ENCODE measurements around the gene NUDT3. TPM values are rescaled to one million over a fixed set of nuclear protein-coding genes. Genes with fewer than 3 reads are reported as not detected.
"Not testable (repeated sequence)": the region's sequence is repeated elsewhere in the genome, so short reads cannot be mapped to it uniquely, and the experiment has no call there.

Gene NUDT3
- polyA plus RNA-seq, 1 of the 3 experiments (the other 2 are of a cell fraction), result 11.9 TPM

DNA sequence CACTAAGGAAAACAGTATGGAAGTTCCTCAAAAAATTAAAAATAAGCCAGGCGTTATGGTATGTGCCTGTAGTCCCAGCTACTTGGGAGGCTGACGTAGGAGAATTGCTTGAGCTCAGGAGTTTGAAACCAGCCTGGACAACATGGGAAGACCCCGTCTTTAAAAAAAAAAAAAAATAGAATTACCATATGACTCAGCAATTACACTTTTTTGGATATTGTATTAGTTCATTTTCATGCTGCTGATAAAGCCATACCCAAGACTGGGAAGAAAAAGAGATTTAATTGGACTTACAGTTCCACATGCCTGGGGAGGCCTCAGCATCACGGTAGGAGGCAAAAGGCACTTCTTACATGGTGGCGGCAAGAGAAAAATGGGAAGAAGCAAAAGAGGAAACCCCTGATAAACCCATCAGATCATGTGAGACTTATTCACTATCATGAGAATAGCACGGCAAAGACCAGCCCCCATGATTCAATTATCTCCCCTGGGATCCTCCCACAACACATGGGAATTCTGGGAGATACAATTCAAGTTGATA is 132.9 kb downstream of the NUDT3 start (continued):
- TF ChIP-seq, protein P1, sequence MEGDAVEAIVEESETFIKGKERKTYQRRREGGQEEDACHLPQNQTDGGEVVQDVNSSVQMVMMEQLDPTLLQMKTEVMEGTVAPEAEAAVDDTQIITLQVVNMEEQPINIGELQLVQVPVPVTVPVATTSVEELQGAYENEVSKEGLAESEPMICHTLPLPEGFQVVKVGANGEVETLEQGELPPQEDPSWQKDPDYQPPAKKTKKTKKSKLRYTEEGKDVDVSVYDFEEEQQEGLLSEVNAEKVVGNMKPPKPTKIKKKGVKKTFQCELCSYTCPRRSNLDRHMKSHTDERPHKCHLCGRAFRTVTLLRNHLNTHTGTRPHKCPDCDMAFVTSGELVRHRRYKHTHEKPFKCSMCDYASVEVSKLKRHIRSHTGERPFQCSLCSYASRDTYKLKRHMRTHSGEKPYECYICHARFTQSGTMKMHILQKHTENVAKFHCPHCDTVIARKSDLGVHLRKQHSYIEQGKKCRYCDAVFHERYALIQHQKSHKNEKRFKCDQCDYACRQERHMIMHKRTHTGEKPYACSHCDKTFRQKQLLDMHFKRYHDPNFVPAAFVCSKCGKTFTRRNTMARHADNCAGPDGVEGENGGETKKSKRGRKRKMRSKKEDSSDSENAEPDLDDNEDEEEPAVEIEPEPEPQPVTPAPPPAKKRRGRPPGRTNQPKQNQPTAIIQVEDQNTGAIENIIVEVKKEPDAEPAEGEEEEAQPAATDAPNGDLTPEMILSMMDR (IDR thresholded peaks at IDR 0.05), result no peak
- TF ChIP-seq REST (IDR thresholded peaks at IDR 0.05; ENCODE audit: low read depth, low read length) (no peak), MEF2A (IDR thresholded peaks at IDR 0.05; ENCODE audit: borderline replicate concordance, low read depth) (no peak), POLR2AphosphoS5 (IDR thresholded peaks at IDR 0.05; ENCODE audit: low read depth, low read length) (no peak), FOXM1 (IDR thresholded peaks at IDR 0.05; ENCODE audit: low read depth) (no peak), TCF12 (IDR thresholded peaks at IDR 0.05) (no peak)

DNA sequence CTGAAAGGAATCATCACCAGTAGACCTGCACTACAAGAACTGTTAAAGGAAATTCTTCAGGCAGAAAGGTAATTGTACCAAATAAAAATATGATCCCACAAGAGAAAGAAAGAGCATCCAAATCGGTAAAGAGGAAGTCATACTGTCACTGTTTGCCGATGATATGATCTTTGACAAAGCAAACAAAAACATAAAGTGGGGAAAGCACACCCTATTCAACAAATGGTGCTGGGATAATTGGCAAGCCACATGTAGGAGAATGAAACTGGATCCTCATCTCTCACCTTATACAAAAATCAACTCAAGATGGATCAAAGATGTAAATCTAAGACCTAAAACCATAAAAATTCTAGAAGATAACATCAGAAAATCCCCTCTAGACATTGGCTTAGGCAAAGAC is 140.1 kb downstream of the NUDT3 start:
- H3K9me2 ChIP-seq; H2AFZ ChIP-seq (ENCODE audit: low read depth); DNase-seq; H3F3A ChIP-seq (replicated peaks; ENCODE audit: insufficient read depth); H3K4me2 ChIP-seq; H3K4me1 ChIP-seq (ENCODE audit: control insufficient read depth in 1 of 2, insufficient read depth in 2 of 2, low read depth in 1 of 2, low read length in 1 of 2); H3K27ac ChIP-seq (ENCODE audit: low read depth in 2 of 2, low read length in 1 of 2); H3K4me3 ChIP-seq (ENCODE audit: low read depth in 2 of 2, low read length in 1 of 2); H4K20me1 ChIP-seq (ENCODE audit: insufficient read depth); H3K27me3 ChIP-seq (ENCODE audit: insufficient read depth); H3K9me3 ChIP-seq; CTCF ChIA-PET; POLR2A ChIA-PET; H3K9ac ChIP-seq; H3K36me3 ChIP-seq (replicated peaks in 1 of 2; ENCODE audit: control insufficient read depth in 1 of 2, insufficient read depth in 2 of 2, low read length in 1 of 2): not testable (repeated sequence)
- H3K79me2 ChIP-seq (ENCODE audit: insufficient read depth), result peaks cover 18% of the 10 kb centered on the region; the same call in 1 of the 2 replicates
- 32% methylated on average over 2 of the region's 2 CpGs for WGBS (ENCODE audit: low lambda C conversion rate)

DNA sequence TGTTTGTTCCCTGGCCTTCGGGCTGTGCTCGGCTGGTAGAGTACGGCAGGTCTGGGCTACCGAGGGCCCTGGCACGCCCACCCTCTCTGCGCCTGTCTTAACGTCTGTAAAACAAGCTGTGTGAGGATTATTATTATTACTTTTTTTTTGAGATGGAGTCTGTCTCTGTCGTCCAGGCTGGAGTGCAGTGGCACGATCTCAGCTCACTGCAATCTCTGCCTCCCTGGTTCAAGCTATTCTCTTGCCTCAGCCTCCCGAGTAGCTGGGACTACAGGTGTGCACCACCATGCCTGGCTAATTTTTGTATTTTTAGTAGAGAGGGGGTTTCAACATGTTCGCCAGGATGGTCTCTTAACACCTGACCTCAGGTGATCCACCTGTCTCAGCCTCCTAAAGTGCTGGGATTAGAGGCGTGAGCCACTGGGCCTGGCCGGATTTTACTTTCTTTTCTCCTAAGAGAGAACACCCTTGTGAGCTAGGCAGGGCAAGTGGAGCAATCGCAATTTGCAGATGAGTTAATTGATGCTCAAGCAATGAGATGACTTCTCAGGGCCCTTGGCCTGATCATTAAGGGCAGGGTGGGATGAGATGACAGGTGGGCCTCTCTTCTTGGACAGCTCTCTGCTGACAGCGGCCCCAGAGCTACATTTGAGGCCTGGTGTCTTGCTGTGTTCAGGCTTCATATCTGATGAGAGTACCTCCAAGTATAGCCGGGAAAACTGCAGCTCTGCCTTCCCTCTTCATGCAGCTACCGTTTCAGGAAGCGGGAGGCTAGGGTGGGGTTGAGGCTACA is 142.8 kb downstream of the NUDT3 start:
- CTCF ChIA-PET, result interaction anchor here (0.6 to 5.6 kb wide), 41 partner anchors 8 to 451 kb away, joined by 3 to 56 read pairs (median 4); partner anchors contain the start of genes HMGA1, NUDT3 and RPS10
- DNase-seq, result no peak
- TF ChIP-seq ELF1 (IDR thresholded peaks at IDR 0.05), result no peak
- TF ChIP-seq TCF12 (IDR thresholded peaks at IDR 0.05), result no peak
- no peak for TF ChIP-seq GABPA (IDR thresholded peaks at IDR 0.05; ENCODE audit: low read depth)
- TF ChIP-seq CHD2 (IDR thresholded peaks at IDR 0.05; ENCODE audit: low read length, partially characterized antibody), result no peak
- no peak for TF ChIP-seq POLR2AphosphoS5 (IDR thresholded peaks at IDR 0.05; ENCODE audit: low read depth, low read length)
- no peak for TF ChIP-seq FOXJ3 (CRISPR knock-in tag; IDR thresholded peaks at IDR 0.05)
- TF ChIP-seq, protein P2, sequence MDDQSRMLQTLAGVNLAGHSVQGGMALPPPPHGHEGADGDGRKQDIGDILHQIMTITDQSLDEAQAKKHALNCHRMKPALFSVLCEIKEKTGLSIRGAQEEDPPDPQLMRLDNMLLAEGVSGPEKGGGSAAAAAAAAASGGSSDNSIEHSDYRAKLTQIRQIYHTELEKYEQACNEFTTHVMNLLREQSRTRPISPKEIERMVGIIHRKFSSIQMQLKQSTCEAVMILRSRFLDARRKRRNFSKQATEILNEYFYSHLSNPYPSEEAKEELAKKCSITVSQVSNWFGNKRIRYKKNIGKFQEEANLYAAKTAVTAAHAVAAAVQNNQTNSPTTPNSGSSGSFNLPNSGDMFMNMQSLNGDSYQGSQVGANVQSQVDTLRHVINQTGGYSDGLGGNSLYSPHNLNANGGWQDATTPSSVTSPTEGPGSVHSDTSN (IDR thresholded peaks at IDR 0.05), result no peak
- no peak for TF ChIP-seq IRF3 (IDR thresholded peaks at IDR 0.05; ENCODE audit: low read depth, low read length)
- TF ChIP-seq, protein P3, sequence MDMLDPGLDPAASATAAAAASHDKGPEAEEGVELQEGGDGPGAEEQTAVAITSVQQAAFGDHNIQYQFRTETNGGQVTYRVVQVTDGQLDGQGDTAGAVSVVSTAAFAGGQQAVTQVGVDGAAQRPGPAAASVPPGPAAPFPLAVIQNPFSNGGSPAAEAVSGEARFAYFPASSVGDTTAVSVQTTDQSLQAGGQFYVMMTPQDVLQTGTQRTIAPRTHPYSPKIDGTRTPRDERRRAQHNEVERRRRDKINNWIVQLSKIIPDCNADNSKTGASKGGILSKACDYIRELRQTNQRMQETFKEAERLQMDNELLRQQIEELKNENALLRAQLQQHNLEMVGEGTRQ (IDR thresholded peaks at IDR 0.05; ENCODE audit: borderline replicate concordance, low read depth, low read length), result no peak
- no peak for TF ChIP-seq RCOR1 (IDR thresholded peaks at IDR 0.05; ENCODE audit: low read length)
- TF ChIP-seq MAX (IDR thresholded peaks at IDR 0.05; ENCODE audit: low read depth), result no peak

More for the DNA sequence above, 142.8 kb downstream of the NUDT3 start:
- Histone ChIP-seq H3K9me2 (no peaks in the 10 kb centered on the region), H3K27ac (ENCODE audit: low read depth in 2 of 2, low read length in 1 of 2) (peak overlapping the region; percentile 54 to 78; a peak in 2 of 4 replicates), H3K79me2 (ENCODE audit: insufficient read depth) (peaks cover 28% of the 10 kb centered on the region), H2AFZ (ENCODE audit: low read depth) (peak overlapping the region; percentile 80), H3F3A (replicated peaks; ENCODE audit: insufficient read depth) (peaks cover 16% of the 10 kb centered on the region), H3K4me1 (ENCODE audit: control insufficient read depth in 1 of 2, insufficient read depth in 2 of 2, low read depth in 1 of 2, low read length in 1 of 2) (peaks cover 19 to 21% of the 10 kb centered on the region in 2 experiments; a peak in 3 of 4 replicates), H4K20me1 (ENCODE audit: insufficient read depth) (no peaks in the 10 kb centered on the region), H3K9me3 (no peaks in the 10 kb centered on the region), H3K36me3 (replicated peaks in 1 of 2; ENCODE audit: control insufficient read depth in 1 of 2, insufficient read depth in 2 of 2, low read length in 1 of 2) (no peaks in the 10 kb centered on the region), H3K9ac (peak overlapping the region; percentile 72), H3K4me2 (peak overlapping the region; percentile 76), H3K27me3 (ENCODE audit: insufficient read depth) (no peaks in the 10 kb centered on the region), H3K4me3 (ENCODE audit: low read depth in 2 of 2, low read length in 1 of 2) (peak overlapping the region; percentile 72 to 89)
- WGBS (ENCODE audit: low lambda C conversion rate), result 50% methylated on average over 16 of the region's 18 CpGs
- POLR2A ChIA-PET, result interaction anchor here (0.6 to 2.3 kb wide), 8 partner anchors 8 to 177 kb away, joined by 3 to 9 read pairs (median 4); partner anchors contain the start of gene HMGA1
